ENCODE data around the gene LMTK2.

Gene LMTK2

DNA sequence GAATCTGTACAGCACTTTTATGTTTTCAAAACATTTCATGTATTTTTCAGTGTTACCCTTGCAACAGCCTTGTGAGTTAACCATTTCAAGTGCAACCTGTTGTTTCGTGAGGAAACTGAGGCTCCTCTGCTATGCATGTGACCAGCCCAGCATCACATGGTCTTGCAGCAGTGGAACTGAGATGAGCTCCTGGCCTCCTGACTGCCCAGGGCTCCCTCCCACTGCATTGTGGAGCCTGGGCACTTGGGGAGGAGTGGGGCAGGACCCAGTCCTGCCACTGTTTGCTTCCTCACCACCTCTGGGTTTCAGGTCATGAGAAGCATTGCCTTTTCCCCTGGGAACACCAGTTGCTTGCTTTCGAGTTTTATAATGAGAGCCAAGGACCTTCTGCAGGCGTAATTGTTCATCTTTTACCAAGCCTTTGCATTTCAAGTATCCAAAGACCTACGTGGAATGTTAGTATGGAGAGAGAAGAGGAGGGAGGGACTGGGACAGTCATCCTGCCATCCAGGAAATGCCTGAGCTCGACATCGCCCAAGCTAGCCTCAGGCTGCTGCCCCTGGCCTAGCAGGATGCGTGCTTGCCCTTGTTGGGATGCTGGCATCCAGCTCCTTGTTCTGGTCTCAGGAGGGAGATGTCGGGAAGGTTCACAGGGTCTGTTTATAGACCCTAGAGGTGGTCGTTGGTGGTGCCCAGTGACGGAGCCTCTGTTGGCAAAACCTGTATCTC lies 72.3 kb downstream of the LMTK2 start:
- no peak for DNase-seq

DNA sequence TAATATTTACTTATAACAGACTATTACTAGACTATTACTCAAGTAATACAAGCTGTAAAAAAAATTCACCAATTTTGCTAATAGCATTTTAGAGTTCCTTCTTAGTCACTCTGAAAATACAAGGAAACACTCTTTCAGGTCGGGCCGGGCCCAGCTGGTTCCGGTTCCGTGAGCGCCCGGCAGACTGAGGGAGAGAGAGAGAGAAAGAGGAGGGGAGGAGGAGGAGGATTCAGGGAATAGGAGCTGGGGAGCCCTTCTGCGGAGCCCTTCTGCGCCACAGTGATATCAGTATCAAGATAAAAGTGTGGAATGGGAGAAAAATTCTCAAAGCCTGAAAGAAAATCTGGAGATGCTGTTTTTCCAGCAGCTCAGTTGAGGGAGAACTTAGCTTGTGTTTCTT lies 74.1 kb downstream of the LMTK2 start:
- DNase-seq: no peak

DNA sequence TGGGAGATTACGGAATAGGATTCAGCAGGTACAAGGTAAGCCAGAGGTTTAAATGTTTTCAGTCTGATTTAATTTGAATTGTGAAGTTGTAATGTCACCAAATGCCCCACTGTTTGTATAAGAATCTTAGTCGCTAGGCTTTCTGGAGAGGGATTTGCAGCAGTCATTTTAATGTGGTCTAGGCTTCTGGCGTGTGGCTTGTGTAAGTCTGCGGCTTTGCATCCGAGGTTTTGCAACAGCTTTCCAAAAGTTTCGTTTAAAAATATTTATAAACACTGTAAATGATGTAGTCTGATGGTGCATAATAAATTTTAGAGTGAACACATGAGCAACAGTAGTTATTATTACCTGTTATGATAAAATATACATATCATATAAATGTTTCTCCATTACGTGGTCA lies 78.4 kb downstream of the LMTK2 start:
- DNase-seq: no peak

DNA sequence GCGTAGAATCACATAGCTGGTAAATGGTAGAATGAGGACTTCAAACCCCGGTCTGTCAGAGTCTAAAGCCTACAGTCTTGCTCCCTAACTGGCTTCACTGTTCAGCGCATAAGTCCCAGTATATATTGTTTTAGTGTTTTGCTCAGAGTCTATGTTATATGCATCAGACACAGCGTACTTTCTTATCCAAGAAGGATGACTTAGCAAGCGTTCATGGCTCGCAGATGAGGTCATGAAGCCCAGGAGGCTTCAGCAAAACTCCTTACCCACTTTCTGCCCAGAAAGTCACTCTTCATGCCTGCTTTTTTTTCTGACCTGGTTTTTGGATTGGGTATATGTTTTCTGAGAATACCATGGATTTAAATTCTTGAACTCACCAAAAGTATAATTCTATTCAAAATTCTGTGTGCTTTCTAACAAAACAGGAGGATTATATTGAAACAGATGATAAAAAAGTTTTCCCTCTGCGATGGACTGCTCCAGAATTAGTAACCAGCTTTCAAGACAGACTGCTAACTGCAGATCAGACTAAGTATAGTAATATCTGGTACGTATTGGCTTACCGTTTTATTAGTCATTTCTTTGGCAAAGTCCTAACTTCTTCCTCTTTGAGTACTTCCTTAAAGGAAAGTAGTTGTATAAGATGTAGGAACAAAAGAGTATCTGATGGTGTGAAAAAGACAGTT lies 79.9 kb downstream of the LMTK2 start:
- DNase-seq: no peak

DNA sequence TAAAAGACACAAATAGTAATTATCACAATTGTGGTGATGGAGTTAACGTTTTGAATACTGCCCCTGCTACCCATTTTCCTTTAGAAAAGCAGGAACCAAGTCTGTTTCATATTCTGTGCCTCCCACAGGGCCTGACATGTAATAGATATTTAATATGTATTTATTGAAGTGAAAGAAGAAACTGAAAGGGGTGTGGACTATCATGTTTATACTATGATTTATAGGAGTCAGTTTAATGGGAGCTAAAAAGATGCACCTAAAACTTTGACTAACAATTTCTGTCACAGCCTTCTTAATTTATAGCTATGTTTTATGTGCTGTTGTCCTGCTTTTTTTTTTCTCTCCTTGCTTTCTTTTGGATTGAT lies 80.5 kb downstream of the LMTK2 start:
- no peak for DNase-seq

DNA sequence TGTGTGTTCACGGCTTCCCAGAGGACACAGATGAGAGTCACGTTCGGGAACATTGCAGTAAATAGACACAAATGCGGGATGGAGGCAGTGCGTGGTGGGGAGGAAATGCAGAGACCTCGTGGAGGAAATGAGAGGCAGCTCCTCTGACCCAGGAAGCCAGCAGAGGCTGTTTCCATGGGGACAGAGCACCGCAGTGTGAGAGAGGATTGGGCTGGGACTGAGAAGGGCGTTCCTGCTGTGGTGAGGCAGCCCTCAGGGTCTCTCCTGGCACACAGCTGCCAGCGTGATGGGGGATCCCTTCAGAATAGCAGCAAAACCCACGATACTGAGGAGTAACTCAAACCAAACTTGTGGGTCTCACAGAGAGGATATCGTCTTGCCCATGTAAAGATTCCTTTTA lies 82.9 kb downstream of the LMTK2 start:
- no peak for DNase-seq

DNA sequence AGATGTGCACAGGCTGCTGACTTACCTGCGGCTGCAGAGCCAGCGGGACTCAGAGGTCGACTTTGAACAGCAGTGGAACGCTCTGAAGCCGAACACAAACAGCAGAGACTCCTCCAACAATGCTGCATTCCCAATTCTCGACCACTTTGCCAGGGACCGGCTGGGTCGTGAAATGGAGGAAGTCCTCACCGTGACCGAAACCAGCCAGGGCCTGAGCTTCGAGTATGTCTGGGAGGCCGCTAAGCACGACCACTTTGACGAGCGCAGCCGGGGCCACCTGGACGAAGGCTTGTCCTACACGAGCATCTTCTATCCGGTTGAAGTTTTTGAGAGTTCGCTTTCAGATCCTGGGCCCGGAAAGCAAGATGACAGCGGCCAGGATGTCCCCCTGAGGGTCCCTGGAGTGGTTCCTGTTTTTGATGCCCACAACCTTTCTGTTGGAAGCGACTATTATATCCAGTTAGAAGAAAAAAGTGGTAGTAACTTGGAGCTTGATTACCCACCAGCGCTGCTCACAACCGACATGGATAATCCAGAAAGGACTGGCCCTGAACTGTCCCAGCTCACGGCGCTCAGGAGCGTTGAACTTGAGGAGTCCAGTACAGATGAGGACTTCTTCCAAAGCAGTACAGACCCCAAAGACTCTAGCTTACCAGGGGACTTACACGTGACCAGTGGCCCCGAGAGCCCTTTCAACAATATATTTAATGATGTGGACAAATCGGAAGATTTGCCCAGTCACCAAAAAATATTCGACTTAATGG lies 85.2 kb downstream of the LMTK2 start:
- DNase-seq: no peak

DNA sequence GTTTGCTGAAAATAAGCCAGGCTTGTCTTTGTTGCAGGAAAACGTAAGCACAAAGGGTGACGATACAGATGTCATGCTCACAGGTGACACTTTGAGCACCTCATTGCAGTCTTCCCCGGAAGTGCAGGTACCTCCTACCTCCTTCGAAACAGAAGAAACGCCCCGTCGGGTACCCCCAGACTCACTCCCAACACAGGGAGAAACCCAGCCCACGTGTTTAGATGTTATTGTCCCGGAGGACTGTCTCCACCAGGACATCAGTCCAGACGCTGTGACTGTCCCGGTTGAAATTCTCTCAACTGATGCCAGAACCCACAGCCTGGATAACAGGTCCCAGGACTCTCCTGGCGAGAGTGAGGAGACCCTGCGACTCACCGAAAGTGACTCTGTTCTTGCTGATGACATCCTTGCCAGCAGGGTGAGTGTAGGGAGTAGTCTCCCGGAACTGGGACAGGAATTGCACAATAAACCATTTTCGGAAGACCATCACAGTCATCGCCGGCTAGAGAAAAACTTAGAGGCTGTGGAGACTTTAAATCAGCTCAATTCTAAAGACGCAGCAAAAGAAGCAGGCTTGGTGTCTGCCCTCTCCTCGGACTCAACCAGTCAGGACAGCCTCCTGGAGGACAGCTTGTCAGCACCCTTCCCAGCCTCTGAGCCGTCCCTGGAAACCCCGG lies 86.3 kb downstream of the LMTK2 start:
- DNase-seq: no peak

DNA sequence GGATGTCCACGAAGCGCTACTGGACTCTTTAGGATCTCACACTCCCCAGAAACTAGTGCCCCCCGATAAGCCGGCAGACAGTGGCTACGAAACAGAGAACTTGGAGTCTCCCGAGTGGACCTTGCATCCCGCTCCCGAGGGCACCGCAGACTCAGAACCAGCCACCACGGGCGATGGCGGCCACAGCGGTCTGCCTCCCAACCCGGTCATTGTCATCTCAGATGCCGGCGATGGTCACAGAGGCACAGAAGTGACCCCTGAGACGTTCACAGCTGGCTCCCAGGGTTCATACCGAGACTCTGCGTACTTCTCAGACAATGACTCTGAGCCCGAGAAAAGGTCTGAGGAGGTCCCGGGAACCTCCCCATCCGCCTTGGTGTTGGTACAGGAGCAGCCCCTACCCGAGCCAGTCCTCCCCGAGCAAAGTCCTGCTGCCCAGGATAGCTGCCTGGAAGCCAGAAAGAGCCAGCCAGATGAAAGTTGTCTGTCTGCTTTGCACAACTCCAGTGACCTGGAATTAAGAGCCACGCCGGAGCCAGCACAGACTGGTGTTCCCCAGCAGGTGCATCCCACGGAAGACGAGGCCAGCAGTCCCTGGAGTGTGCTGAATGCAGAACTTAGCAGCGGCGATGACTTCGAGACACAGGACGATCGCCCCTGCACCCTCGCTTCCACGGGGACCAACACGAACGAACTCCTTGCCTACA lies 87.0 kb downstream of the LMTK2 start:
- DNase-seq: no peak

DNA sequence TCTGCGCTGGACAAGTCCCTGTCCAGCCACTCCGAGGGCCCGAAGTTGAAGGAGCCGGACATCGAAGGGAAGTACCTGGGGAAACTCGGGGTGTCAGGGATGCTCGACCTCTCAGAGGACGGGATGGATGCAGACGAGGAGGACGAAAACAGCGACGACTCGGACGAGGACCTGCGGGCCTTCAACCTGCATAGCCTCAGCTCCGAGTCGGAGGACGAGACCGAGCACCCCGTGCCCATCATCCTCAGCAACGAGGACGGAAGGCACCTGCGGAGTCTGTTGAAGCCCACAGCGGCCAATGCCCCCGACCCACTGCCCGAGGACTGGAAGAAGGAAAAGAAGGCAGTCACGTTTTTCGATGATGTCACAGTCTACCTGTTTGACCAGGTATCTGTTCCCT lies 87.5 kb downstream of the LMTK2 start:
- DNase-seq: no peak

DNA sequence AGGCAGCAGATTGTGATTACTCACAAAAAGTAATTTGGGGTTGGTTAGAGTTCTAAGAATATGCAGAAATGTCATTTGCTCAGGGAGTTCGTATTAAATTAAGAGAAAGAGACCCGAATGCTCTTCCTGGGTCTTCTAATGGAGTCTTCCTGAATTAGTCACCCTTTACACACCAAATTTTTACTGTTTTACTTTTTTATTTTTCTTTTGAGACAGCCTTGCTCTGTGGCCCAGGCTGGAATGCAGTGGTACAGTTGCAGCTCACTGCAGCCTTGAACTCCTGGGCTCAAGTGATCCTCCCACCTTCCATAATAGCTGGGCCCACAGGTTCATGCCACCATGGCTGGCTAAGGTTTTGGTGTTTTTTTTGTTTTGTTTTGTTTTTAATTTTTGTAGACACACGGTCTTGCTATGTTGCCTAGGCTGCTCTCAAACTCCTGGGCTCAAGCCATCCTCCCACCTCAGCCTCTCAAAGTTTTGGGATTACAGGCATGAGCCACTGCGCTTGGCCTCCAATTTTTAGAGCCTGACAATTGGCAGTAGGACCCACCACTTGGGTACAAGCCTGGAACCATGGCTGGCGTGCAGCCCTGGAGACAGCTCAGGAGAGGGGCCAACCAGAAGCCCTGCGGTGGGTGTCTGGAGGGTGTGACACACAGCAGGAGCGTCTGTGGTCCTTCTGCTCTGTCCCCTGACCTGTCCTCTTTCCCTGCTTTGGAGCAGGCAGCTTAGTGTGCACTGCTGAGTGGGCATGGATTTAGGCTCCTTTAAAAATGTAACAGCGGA lies 88.2 kb downstream of the LMTK2 start:
- no peak for DNase-seq

DNA sequence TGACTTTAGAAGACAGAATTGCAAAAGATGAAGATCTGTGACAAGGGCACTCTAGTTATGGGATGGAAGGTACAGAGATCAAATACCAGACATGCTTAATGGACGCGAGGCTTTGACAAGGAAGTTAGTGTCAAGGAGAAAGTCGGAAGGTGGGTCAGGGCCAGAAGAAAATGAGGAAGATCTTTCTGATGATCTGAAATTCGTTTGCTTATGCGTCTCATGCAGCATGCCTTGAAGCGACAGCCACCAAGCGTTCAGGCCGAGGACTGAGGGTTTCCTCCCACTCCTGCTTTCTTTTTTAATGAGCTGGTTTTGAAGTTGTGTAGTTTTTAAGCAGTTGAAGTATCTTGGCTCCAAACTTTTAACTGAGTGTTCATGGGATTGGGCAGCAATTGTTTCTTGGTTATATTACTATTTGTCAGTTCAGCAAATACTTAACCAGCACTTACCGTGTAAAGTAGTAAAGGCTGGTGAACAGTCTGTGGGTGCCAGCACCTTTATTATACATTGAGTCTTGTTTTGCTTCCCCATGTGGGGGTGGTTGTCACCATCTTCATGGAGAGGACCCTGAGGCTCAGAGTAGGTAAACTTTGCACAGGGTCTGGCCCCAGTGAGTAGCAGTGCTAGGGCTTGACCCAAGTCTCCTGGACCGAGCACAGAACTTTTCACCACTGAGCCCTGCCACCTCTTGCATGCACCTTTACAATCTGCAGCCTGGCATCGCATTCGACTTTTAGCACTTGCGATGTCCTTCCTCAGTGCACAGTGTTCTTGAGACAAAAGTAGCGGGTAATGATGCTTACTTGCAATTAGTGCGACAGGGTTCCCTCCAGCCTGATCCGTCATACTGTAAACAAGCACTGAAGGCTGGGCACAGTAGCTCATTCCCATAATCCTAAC lies 90.3 kb downstream of the LMTK2 start:
- no peak for DNase-seq

DNA sequence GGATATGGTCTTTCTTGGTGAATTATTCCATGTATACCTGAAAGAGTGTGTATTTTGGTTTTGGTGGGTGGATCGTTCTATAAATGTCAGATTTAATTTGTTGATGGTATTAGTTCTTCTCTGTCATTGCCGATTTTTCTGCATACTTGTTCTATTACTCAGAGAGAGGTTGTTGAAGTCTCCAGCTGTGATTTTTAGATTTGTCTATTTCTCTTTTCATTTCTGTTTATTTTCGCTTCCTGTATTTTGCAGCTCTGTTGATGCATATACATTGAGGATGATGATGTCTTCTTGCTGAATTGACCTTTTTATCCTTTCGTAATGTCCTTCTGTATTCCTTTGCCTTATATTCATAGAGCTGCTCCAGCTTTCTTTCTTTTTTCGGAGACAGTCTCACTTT lies 92.5 kb downstream of the LMTK2 start:
- DNase-seq: no peak

DNA sequence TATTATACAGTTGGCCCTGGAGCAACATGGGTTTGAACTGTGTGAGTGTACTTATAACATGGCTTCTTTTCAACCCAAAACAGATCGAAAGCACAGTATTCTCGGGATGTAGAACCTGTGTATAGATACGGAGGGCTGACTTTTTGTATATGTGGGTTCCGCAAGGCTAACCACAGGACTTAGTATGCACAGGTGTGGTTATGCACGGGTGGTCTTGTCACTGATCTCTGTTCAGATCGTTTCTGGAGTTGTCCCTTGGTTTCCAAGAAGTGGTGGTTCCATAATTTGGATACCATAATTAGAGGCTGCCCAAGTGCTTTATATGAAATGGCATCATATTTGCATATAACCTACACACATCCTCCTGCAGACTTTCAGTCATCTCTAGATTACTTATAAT lies 93.7 kb downstream of the LMTK2 start:
- no peak for DNase-seq

DNA sequence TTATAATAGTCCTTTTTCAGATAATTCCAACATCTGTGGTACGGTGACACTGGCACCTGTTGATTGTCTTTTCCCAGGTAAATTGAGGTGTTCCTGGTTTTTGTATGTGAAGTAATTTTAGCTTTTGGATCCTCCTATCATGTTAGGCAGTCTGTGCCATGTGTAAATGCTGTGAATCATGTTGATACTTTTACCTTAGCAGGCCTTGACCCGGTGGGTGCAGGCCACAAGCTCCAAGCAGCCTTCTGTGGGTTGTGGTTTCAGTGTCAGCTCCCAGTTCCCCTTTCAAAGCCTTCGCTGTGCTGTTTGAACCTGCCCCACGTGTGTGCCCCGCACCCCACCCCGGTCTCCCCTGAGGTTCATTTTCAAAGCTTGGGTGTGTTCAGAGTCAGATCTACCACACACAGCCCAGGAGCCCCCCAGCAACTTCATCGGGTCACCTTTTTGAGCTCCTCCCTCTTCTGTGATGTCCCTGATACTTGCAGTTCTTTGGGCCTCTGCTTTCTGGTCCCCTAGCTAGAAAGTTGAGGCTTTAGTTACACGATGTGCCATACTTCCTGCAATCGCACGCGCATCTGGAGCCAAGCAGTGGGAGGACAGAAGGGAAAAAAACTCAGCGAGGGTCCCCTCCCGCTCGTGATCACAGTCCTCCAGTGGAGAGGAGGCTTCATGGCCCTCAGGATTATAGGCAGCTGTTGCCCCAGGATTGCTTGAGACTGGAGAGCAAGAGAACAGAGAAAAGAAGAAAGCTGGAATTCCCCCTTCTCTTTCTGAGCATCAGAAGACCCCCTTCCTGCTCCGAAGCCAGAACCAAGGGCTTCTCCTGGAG lies 95.9 kb downstream of the LMTK2 start:
- peak; percentile 64 for DNase-seq

DNA sequence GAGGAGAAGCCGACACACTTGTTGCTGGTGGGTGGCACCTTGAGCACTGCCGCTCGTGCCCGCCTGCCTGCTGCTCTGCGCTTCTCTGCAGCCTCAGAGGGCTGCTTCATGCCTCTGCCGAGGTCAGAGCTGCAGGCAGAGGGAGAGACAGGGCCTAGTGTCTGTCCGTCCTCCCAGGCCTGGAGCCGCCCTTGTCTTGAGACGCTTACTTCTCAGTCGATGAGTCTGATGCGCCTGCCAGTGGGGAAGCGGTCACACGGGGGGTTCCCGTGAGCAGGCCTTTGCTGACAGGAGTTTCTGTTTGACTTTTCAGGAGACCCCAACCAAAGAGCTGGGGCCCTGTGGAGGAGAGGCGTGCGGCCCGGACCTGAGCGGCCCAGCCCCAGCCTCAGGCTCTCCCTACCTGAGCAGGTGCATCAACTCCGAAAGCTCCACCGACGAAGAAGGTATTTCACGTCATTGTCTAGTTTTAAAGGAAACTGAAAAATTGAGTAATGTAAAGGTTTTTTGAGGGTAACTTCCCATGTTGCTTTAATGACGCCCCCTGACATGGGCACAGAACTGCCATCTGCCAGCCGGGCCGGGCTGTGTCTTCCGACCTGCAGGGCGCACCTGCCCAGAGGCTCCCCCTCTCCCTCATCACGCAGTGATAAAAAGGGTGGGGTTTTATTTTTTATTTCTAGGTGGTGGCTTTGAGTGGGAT lies 96.8 kb downstream of the LMTK2 start:
- DNase-seq: no peak

DNA sequence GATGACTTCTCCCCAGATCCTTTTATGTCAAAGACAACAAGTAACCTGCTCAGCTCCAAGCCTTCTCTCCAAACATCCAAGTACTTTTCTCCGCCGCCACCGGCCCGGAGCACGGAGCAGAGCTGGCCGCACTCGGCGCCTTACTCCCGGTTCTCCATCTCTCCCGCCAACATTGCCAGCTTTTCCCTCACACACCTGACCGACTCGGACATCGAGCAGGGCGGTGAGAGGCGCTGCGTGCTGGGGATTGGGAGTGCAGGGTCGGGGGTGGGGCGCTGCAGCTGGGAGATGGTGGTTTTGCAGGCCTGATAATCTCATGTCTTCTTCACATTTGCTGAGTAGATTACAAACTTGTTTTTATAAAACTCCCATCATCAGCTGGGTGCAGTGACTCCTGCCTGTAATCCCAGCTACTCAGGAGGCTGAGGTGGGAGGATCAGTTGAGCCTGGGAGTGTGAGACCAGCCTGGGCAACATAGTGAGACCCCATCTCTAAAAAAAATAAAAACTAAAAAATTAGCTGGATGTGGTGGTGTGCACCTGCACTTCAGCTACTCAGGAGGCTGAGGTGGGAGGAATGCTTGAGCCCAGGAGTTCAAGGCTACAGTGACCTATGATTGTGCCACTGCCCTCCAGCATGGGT lies 97.4 kb downstream of the LMTK2 start:
- no peak for DNase-seq

DNA sequence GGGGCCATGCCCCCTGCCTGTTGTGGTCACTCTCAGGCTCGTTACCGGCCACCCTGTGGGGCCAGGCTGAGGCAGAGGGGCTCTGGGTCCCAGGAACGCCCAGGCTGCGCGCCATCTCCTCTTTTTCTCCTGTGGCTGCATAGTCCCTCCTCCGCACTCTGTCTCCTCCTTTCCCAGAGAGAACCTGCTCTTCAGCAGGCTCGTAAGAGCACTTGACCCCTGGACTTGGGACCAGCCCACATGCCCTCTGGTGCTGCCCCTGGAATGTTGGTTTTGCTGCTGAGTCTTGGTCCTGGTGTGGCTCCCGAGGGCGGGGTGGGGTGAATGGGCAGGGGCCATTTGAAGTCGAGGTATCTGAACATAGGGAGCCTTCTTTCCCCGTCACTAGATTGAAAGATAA lies 98.0 kb downstream of the LMTK2 start:
- DNase-seq: no peak

All from stimulated activated CD4-positive, alpha-beta T cell treated with anti-CD3 and anti-CD28 coated beads, Interleukin-4, amount 100 ng/mL, for 24 hours (primary cell).